Erythroblast (primary cell): ENCODE data around the gene NNAT.

ENCODE experiments used
- GATA1 ChIP-seq: IDR thresholded peaks from 2 replicates; pipeline ENCODE4 v1.6.1; 2011; ENCODE audit warnings: low read depth, mild to moderate bottlenecking, control low read depth, low read length, moderate library complexity
- POLR2A ChIP-seq: IDR thresholded peaks from 2 replicates; pipeline ENCODE4 v1.6.1; 2011; ENCODE audit warnings: mild to moderate bottlenecking, low read length

DNA sequence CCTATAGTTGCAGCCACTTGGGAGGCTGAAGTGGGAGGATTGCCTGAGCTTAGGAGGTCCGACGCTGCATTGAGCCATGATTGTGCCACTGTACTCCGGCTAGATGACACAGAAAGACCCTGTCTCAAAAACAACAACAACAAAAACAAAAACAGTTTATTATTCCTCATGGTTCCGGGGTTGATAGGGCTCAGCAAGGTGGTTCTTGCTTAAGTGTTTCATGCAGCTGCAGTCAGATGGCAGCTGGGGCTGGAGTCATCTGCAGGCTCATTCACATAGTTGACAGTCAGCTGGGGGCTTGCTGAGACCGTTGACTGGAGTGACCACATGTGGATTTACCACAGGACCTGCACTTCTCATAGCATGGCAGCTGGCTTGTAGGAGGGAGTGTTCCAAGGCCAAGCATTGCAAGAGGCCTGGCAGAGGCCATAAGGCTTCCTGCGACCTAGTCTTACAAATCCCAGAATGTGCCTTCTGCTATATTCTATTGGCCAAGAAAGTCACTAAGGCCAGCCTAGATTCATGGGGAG, 28.9 kb upstream of the NNAT start:
- TF ChIP-seq POLR2A = no peak
- no peak for TF ChIP-seq GATA1
